GM19468 (cell line): ENCODE measurements around the gene SPHK2.
"Not testable (repeated sequence)": the region's sequence is repeated elsewhere in the genome, so short reads cannot be mapped to it uniquely, and the experiment has no call there.

Experiments used
- ATAC-seq: cut with Tn5 transposase; IDR thresholded peaks from one replicate; pipeline ENCODE4 v1.9.1; 2021; ENCODE audit warnings: mild to moderate bottlenecking, moderate library complexity, moderate number of reproducible peaks; ENCODE audit not compliant: unreplicated experiment; ENCODE audit errors: extremely low read depth

The SPHK2 gene, protein sequence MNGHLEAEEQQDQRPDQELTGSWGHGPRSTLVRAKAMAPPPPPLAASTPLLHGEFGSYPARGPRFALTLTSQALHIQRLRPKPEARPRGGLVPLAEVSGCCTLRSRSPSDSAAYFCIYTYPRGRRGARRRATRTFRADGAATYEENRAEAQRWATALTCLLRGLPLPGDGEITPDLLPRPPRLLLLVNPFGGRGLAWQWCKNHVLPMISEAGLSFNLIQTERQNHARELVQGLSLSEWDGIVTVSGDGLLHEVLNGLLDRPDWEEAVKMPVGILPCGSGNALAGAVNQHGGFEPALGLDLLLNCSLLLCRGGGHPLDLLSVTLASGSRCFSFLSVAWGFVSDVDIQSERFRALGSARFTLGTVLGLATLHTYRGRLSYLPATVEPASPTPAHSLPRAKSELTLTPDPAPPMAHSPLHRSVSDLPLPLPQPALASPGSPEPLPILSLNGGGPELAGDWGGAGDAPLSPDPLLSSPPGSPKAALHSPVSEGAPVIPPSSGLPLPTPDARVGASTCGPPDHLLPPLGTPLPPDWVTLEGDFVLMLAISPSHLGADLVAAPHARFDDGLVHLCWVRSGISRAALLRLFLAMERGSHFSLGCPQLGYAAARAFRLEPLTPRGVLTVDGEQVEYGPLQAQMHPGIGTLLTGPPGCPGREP

DNA sequence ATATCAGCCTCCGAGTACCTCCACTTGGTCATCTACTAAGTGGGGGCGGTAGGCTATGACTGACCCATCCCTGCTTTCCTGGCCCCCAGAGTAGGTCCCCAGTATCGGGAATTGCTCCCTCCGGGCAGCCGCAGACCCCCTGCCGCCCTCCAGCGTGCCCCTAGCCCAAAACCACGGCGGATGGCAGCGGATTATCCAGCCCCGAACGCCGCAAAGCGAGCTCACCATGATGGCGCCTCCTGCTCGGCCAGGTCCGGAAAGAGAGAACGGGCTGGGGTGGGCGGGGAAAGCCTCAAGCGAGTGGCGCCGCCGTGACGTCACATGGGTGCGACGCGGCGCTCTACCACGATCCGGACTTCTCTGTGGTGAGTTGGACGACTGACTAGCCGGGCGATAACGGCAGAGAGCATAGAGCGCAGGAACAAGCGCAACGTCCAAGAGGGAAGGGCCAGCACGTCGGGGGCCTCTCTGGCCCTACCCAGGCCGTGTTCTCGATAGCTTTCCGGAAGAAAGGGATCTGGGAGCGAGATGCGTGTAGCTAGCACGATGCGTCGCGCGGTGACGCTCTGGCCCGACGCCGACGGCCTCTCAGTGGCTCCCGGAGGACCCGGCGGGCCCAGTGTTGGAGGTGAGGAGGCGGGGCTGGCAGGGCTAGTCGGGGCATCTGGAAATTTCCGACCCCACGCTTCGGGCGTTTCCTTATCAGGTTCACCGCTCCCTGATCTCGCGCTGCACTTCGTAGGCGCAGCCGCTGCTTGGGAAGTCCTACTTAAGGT, at the start of gene SPHK2, which contains the start of gene RPL18:
Gene SPHK2 (plus strand): TSS at position 591 of the 776 bp plus-strand sequence. CDS start 1,009 bp downstream, outside the sequence.
Gene RPL18 (minus strand): TSS at position 263 of the 776 bp plus-strand sequence. CDS start 35 bp downstream, at position 228.
- ATAC-seq = peak; percentile 69

DNA sequence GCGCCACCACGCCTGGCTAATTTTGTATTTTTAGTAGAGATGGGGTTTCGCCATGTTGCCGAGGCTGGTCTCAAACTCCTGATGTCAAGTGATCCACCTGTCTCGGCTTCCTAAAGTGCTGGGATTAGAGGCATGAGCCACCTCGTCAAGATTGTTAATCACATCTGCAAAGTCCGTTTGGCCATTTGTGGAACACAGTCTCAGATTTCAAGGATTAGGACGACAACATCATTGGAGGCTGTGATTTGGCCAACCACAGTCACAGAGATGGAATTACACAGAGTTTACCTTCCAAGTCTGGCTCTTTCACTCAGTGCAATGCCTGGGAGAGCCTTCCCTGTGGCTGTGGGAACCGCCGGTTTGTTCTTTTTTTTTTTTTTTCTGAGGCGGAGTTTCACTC, 49.5 kb upstream of the SPHK2 start:
- no peak for ATAC-seq

DNA sequence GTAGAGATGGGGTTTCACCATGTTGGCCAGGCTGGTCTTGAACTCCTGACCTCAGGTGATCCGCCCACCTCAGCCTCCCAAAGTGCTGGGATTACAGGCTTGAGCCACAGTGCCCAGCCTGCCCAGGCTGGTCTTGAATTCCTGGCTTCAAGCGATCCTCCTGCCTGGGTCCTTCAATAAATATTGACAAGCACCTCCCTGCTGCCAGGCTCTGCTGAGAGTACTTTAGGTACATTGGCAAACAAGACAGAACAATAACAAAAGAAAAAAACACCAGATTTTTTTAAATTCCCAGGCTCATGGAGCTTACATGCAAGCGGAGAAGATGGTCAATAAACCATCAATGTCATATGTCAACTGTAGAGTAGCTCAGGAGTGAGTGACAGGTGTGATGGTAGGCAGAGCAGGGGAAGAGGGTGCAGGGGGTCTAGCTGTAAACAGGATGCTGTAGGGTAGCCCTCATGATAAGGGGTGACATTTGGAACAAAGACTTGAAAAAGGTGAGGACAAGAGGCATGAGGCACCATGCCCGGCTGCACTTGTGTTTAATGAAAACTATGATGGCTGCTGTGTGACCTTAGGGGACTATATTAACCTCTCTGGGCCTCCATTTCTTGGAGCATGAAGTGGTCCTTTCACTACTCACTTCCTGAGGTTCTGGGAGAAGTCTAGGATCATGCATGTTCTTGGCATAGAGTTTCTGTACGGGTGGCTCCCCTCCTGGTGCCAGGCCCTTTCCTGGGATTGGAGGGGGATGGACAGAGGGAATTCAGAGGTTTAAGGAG, 47.7 kb upstream of the SPHK2 start:
- no peak for ATAC-seq

DNA sequence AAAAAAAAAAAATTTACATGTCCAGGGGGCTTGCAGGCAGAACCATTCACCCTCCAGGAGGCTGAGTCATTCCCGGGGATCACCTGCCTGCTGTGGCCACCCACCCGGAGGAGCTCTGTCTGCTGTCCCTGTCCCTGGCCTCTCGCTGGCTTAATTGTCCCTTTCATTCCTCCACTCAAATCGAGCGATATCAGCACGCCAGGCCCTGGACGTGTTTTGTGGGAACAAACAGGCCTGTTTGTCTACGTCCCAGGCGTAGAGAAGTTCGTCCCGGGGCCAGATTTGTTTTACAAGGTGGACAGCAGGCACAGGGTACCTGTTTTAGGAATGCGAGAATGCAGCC, 46.2 kb upstream of the SPHK2 start:
- ATAC-seq = no peak

DNA sequence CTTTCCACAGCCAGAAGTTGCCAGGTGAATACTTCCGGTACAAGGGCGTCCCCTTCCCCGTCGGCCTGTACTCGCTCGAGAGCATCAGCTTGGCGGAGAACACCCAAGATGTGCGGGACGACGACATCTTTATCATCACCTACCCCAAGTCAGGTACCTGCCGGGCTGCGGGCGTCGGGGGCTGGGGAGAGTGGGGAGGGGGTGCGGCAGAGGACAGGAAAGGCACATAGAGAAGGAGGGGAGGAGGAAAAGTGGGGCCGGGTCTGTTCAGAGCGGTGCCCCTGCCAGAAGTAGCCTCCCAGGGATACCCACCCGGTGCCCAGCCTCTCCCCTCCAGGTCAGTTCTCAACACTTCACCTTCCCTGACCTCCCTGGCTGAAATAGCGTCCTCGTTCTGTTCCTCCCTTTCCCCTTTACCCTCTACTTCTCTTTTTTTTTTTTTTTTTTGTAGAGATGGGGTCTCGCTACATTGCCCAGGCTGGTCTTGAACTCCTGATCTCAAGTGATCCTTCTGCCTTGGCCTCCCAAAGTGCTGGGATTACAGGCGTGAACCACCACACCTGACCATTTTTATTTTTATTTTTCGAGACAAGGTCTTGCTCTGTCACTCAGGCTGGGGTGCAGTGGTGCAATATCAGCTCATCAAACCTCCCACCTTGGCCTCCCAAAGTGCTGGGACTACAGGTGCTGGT, 43.2 kb upstream of the SPHK2 start:
- ATAC-seq = no peak

DNA sequence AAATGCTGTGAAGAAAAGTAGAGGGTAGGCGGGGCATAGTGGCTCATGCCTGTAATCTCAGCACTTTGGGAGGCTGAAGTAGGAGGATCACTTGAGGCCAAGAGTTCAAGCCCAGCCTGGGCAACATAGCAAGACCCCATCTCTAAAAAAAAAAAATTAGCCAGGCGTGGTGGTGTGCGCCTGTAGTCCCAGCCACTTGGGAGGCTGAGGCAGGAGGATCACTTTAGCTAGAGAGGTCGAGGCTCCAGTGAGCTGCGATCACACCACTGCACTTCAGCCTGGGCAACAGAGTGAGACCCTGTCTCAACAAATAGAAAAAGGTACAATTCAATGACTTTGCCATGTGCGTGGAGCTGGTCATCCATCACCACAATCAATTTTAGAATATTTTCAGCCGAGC, 41.4 kb upstream of the SPHK2 start:
- not testable (repeated sequence) for ATAC-seq

DNA sequence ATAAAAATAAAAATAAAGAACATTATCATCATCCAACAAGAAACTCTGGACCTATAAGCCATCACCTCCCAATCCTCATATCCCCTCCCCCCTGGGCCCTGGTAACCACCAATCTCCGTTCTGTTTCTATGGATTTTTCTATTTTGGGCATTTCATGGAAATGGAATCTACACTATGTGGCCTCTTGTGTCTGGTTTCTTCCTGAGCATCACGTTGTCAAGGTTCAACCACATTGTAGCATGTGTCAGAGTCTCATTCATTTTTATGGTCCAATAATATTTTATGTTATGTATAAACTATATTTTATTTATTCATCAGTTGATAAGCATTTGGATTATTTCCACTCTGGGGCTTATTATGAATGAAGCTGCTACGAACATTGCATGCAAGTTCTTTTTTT, 40.4 kb upstream of the SPHK2 start:
- no peak for ATAC-seq

DNA sequence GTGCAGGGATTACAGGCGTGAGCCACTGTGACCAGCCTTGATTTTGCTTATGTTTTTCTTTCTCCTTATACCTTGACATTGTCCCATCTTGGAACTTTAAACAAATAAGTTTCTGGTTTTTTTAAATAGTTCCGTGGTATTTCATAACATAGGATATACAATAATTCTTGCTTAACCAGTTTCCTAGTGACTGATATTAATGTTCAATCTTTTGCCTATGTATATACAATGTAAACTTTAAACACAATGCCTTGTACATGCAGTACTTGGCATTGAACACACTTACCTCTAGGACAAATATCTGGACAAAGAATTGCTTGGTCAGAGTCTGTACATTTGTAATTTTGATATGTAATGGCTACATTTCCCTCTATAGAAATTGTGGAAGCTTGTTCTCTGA, 37.1 kb upstream of the SPHK2 start:
- no peak for ATAC-seq

DNA sequence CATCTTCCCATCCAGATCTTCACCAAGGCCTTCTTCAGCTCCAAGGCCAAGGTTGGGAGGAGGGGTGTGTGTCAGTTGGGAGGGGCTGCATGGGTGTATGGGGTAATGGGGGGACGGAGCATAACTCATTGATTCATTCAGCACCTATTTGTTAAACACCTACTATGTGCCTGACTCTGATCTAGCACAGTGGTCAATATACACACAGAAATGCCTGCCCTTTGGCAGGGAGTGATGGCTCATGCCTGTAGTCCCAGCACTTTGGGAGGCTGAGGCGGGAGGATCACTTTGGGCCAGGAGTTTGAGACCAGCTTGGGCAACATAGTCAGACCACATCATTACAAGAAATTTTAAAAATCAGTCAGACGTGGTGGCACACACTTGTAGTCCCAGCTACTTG, 31.9 kb upstream of the SPHK2 start:
- no peak for ATAC-seq

DNA sequence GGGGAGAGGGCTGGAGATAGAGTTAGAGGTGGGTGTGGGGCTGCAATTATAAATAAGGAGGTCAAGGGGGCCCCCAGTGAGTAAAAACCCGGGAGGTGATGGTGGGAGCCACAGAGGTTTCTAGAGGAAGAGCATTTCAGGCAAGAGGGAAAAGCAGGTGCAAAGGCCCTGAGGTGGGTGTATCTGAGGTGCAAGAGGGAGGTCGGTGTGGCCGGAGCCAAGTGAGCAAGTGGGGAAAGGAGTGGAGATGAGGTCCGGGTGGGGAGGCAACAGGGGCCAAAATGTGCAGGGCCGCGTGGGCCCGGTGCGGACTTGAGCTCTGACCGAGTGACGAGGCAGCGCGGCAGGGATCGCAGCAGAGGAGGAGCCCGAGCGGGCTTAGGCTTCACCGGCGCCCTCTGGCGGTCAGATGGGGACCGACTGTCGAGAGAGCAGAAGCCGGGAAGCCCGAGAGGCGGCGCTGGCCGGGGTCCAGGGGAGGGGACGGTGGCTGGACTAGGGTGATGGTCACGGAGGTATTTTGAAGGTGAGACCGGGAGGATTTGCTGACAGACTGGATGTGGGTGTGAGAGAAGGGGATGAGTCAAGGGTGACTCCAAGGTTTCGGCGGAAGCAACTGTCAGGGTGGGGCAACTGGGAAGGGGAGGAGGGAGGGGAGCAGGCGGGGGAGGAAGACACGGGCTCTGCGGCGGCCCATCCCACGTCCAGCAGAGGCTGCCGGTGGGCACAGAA, 30.5 kb upstream of the SPHK2 start:
- no peak for ATAC-seq

DNA sequence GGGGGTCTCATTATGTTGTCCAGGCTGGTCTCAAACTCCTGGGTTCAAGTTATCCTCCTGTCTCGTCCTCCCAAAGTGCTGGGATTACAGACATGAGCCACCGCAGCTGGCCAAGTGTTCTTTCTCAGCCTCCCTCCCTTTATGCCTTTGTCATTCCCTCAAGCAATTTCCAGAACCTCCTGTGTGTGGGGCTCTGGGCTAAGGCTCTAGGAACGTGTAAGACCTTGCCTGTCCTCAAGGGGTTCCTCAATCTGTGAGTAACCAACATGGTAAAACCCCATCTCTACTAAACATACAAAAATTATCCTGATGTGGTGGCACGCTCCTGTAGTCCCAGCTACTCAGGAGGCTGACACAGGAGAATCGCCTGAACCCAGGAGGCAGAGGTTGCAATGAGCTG, 28.3 kb upstream of the SPHK2 start:
- no peak for ATAC-seq

DNA sequence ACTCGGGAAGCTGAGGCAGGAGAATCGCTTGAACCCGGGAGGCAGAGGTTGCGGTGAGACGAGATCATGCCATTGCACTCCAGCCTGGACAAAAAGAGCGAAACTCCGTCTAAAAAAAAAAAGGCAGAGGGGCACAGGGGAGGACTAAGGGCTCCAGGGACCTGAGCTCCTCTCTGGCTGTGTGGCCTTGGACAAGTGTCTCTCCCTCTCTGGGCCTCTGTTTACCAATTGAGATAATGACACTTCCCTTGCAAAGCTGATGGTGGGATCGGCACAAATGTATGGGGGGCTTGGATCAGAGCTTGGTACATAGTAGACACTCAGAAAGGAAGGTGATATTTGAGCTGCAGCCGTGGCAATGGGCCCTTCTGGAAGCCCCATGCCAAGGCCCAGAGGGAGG, 24.1 kb upstream of the SPHK2 start:
- no peak for ATAC-seq

DNA sequence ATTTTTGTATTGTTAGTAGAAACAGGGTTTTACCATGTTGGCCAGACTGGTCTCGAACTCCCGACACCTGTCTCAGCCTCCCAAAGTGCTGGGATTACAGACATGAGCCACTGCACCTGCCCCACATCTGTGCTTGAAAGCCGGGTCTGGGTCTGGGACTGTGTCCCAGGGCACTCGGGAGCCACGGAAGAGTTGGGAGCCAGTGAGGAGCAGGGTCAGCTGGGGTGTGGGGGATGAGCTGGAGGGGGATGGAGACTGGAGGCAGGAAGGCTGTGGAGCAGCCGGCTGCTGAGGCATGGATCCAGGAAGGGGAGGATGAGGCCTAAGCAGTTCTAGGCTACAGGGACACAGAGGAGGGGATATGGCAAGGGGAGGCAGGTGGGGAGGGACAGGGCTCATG, 23.5 kb upstream of the SPHK2 start:
- ATAC-seq = no peak

DNA sequence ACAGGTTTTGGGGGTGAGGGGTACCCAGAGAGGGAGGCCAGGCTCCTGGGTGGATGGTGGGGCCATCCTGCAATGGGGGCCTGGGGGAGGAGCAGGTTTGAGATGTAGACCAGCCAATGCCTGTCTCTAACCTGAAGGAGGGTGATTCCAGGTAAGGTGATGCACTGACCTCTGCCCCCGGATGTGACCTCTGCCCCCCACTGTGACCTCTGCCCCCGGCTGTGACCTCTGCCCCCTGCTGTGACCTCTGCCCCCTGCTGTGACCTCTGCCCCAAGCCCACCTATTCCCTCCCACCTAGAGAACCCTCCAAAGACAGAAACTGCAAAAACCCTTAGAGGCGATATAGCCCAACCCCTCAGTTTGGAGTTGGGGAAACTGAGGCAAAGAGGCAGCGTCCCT, 23.1 kb upstream of the SPHK2 start:
- no peak for ATAC-seq

DNA sequence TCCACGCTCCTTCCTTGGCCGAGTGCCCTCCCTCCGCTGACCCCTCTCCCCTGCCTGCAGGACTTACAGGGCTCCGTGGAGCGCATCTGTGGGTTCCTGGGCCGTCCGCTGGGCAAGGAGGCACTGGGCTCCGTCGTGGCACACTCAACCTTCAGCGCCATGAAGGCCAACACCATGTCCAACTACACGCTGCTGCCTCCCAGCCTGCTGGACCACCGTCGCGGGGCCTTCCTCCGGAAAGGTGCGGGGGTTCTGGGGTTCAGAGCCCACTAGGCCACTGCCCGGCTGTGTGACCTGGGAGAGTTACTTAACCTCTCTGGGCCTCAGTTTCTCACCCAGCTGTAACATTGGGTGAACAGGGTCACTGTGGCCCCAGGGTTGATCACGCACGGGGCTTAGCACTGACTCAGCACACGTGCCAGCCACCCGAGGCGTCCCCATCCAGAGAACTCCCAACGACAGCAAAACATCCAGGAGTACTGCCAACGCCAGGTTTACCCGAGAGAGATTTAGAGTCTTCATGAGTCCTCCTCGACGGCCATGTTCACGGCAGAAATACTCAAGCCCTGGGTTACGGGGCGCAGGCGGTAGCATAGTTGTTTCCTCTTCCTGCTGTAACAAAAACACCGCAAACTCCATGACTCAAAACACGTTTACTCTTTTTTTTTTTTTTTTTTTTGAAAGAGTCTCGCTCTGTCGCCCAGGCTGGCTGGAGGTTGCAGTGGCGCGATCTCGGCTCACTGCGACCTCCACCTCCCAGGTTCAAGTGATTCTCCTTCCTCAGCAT, 22.4 kb upstream of the SPHK2 start:
- ATAC-seq = no peak

DNA sequence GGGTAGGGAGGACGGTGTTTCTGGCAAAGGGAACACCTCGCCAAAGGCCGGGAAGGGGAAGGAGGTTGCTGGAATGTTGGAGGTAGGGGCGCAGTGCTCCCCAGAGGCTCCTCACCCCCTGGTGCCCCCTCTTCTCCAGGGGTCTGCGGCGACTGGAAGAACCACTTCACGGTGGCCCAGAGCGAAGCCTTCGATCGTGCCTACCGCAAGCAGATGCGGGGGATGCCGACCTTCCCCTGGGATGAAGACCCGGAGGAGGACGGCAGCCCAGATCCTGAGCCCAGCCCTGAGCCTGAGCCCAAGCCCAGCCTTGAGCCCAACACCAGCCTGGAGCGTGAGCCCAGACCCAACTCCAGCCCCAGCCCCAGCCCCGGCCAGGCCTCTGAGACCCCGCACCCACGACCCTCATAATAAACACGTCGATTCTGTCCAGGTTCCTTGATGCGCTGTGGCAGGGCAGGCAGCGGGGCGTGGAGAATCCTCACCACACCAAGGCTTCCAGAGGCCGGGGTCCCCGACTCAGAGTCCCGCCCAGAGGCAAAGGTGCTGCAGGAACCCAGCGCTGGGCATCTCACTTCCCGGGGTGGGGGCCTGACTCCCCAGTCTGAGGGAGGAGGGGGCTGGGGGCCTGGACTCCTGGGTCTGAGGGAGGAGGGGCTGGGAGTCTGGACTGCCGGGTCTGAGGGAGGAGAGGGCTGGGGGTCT, 20.2 kb upstream of the SPHK2 start:
- no peak for ATAC-seq

DNA sequence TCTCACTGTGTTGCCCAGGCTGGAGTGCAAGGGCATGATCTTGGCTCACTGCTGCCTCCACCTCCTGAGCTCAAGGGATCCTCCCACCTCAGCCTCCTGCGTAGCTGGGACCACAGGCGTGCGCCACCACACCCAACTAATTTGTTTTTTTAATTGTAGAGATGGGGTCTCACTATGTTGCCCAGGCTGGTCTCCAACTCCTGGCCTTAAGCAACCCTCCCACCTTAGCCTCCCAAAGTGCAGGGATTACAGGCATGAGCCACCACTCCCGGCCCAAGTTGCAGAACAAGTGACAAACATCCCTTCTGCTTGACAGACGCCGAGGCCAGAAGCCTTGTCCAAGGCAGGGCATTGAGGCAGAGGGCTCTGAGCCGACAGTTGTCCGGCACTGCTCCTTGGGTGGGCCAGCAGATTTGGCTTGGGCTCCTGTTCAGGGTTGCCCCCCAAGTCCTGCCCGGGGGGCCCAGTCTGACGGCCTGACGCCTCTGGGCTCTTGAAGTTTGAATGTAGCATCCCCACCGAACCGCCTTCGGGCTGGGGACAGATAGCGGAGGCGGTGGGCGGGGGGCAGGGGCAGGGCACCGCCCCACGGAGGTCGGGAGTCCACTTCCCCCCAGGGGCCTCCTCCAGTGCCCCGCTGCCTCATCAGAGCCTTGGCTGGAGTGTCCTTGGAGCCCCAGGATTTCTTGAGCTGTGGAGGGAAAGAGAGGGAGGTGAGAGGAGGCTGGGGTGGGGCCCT, 18.5 kb upstream of the SPHK2 start:
- no peak for ATAC-seq
